K562 treated with DMSO at 1 percent for 48 hours (cell line): Measurements from ENCODE around the gene SLC22A14. TPM values are rescaled to one million over a fixed set of nuclear protein-coding genes. Genes with fewer than 3 reads are reported as not detected.

ENCODE experiments used
- total RNA-seq: library from RNA; unstranded; fragments of 300-600 nt; gene quantifications from 2 replicates; pipeline ENCODE4 v1.2.3, GENCODE V29; 2022; ENCODE audit warnings: low replicate concordance; ENCODE audit errors: extremely low read depth

The SLC22A14 gene, protein sequence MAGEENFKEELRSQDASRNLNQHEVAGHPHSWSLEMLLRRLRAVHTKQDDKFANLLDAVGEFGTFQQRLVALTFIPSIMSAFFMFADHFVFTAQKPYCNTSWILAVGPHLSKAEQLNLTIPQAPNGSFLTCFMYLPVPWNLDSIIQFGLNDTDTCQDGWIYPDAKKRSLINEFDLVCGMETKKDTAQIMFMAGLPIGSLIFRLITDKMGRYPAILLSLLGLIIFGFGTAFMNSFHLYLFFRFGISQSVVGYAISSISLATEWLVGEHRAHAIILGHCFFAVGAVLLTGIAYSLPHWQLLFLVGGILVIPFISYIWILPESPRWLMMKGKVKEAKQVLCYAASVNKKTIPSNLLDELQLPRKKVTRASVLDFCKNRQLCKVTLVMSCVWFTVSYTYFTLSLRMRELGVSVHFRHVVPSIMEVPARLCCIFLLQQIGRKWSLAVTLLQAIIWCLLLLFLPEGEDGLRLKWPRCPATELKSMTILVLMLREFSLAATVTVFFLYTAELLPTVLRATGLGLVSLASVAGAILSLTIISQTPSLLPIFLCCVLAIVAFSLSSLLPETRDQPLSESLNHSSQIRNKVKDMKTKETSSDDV
- total RNA-seq: not detected in 2 replicates

DNA sequence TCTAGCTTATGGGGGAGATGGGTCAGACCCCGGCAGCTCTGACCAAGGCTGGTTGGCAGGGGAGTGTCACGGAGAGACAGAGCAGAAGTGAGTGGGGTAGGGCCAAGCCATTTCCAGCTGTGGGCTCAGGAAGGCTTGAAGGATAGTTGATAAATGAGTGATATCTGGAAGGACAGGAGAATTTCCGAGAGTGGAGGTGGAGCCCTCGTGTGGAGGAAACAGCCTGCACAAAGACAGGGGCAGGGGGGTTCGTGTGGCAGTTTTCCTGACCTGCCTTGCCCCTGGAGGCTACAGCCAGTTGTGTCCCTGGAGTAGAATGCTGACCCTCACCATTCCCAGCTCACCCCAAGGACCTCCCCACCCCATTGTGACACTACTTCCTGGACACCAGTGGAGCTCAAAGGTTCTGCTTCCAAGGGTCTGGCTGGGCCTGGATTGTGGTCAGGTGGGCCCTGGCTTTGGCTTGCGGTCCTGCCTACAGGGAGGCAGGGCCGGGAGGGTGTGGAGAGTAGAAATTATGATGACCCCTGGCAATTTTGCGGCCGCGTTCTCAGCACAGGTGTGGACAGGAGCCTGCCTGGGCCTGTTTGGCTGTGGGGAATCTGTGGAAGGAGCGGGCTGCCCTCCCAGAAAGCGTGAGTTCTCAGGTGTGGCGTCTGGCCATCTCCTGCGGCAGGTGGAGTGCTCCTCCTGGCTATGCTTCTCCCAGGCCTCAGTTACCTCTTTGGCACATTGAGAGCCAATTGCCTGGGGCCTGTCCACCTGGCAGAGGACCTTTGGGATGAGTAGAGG lies at the start of gene SLC22A14:
TSS of gene SLC22A14 (plus strand) at position 400 of the 792 bp plus-strand sequence. CDS start 23,733 bp downstream, outside the sequence.

DNA sequence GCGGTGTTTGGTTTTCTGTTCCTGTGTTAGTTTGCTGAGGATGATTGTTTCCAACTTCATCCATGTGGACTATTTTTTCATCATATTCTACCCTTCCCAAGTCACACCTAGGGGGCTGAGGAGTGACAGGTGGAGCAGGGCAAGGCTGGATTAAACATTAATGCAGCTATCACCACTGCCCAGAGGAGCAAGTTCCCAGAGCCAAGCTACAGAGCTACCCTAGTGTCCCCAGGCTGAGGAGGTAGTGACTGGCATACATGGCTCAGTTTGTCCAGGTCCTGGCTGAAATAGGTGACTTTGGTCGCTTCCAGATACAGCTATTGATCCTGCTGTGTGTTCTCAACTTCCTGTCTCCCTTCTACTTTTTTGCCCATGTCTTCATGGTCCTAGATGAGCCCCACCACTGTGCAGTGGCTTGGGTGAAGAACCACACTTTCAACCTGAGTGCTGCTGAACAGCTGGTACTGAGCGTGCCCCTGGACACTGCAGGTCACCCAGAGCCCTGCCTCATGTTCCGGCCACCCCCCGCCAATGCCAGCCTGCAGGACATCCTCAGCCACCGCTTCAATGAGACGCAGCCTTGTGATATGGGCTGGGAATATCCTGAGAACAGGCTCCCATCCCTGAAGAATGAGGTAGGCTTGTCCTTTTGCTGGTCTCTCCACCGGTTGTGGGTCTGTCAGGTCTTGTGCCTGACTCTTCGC lies 16.3 kb upstream of the SLC22A14 start, which contains the start of gene SLC22A13:
TSS of gene SLC22A13 (plus strand) at position 209 of the 704 bp plus-strand sequence. CDS start at position 258, 49 bp downstream.

DNA sequence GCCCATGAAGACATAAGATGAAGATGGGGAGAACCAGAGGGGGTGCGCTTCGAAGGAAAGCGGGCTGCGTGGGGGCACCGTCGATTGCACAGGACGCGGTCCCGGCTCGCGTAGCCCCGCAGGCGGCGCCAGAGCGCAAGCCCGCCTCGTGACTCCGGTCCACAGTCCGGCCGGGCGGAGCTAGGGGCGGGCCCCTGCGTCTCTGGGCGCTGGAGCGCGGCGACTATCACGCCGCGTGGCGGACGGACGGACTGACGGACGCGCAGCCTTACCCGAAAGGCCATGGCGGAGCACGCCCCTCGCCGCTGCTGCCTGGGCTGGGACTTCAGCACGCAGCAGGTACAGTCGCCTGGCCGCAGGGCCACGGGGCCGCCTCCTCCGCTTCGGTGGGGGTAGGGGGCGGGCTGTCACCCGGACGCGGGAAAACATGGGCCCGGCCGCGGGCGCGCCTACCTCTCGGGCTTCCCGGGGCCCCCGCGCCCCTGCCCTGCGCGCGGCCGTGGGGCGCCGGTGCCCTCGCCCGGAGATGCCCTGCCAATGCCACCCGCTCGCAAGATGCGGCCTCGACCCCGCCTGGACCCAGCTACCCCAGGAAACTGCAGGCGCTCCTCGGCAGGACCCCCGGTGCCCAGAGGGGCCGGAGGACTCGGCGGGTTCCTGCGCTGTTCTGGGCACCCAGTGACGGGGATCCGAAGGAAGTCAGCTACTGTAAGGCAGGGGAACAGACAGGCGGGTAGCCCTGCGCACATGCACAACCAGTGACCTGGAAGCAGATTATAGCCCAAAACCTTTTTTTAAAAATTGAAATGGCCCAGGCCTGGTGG lies 64.7 kb downstream of the SLC22A14 start, which contains the start of gene XYLB:
TSS of gene XYLB (plus strand) at position 199 of the 824 bp plus-strand sequence. CDS start at position 283, 84 bp downstream.

Other genes with a start within 250 kb of the SLC22A14 start
- not detected in 2 replicates for gene DLEC1, start 243.1 kb upstream of the SLC22A14 start, total RNA-seq
- not detected in 2 replicates for gene ACAA1, start 145.2 kb upstream of the SLC22A14 start, total RNA-seq
- 365 TPM in 1 of 2 replicates, not detected in the other for gene MYD88, start 143.6 kb upstream of the SLC22A14 start, total RNA-seq
- not detected in 2 replicates for gene OXSR1, start 116.8 kb upstream of the SLC22A14 start, total RNA-seq
- not detected in 2 replicates for gene SLC22A13, start 16.5 kb upstream of the SLC22A14 start, total RNA-seq
- gene XYLB, start 64.5 kb downstream of the SLC22A14 start, total RNA-seq: not detected in 2 replicates
- gene ACVR2B, start 171.6 kb downstream of the SLC22A14 start, total RNA-seq: not detected in 2 replicates
- not detected in 2 replicates for gene EXOG, start 214.0 kb downstream of the SLC22A14 start, total RNA-seq